ENCODE data around the gene TMEM60.

DNA sequence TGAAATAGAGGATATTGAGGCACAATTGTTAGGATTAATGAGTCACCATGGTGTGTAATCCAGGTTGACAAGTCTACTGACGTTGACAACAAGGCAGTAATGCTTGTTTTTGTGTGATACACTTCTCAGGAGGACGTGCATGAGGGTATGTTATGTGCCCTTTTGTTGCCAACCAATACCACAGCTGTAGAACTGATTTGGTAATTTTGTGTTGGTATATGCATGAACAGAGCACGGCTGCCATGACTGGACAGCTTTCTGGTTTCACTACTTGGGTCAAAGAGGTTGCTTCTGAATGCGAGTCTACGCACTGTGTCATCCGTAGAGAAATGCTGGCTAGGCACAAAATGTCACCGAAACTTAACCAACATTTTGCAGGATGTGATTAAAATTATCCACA, 33.2 kb upstream of the TMEM60 start:
- TF ChIP-seq, protein P1, sequence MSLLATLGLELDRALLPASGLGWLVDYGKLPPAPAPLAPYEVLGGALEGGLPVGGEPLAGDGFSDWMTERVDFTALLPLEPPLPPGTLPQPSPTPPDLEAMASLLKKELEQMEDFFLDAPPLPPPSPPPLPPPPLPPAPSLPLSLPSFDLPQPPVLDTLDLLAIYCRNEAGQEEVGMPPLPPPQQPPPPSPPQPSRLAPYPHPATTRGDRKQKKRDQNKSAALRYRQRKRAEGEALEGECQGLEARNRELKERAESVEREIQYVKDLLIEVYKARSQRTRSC (CRISPR knock-in tag; IDR thresholded peaks at IDR 0.05; ENCODE audit: low read depth) = no peak
- TF ChIP-seq PHB2 (IDR thresholded peaks at IDR 0.05; ENCODE audit: partially characterized antibody) (no peak), POLR2AphosphoS5 (IDR thresholded peaks at IDR 0.05; ENCODE audit: low read depth, low read length) (no peak)

Measured in HepG2 (cell line).